SK-N-SH treated with all-trans-retinoic acid at 6 μM for 48 hours (cell line): ENCODE results near the gene RFPL1.

ENCODE experiments used
- ATAC-seq: fragments of 200-7000 bp; cut with Tn5 transposase; 3 replicates; pipeline ENCODE4 v1.9.1; 2020; ENCODE audit warnings: mild to moderate bottlenecking, moderate library complexity
- BACH2 ChIP-seq: fragments of 250-450 bp; sonication (Bioruptor Pico); IDR thresholded peaks from 2 replicates; pipeline ENCODE4 v1.9.0; 2021; ENCODE audit warnings: mild to moderate bottlenecking, borderline replicate concordance
- CREB5 ChIP-seq: fragments of 250-450 bp; sonication (Bioruptor Pico); IDR thresholded peaks from 2 replicates; pipeline ENCODE4 v1.5.1; 2020; ENCODE audit warnings: low read depth, mild to moderate bottlenecking, moderate library complexity
- CSDC2 ChIP-seq: fragments of 250-450 bp; sonication (Bioruptor Pico); IDR thresholded peaks from 2 replicates; pipeline ENCODE4 v1.5.0; 2020; ENCODE audit warnings: mild to moderate bottlenecking, moderate library complexity
- CSRNP3 ChIP-seq: fragments of 250-450 bp; sonication (Bioruptor Pico); IDR thresholded peaks from 2 replicates; pipeline ENCODE4 v1.5.1; 2021; ENCODE audit warnings: mild to moderate bottlenecking, moderate library complexity
- ESRRG ChIP-seq: fragments of 250-450 bp; sonication (Bioruptor Pico); IDR thresholded peaks from 2 replicates; pipeline ENCODE4 v1.6.1; 2021; ENCODE audit warnings: mild to moderate bottlenecking
- GLIS3 ChIP-seq: fragments of 250-450 bp; sonication (Bioruptor Pico); IDR thresholded peaks from 2 replicates; pipeline ENCODE4 v1.5.0; 2020; ENCODE audit warnings: mild to moderate bottlenecking, moderate library complexity
- OSR1 ChIP-seq: fragments of 250-450 bp; sonication (Bioruptor Pico); IDR thresholded peaks from 2 replicates; pipeline ENCODE4 v1.8.0; 2022; ENCODE audit warnings: moderate library complexity, mild to moderate bottlenecking, inconsistent platforms
- PATZ1 ChIP-seq: fragments of 250-450 bp; sonication (Bioruptor Pico); IDR thresholded peaks from 2 replicates; pipeline ENCODE4 v1.8.0; 2020; ENCODE audit warnings: mild to moderate bottlenecking, moderate library complexity, borderline replicate concordance
- POU6F1 ChIP-seq: fragments of 250-450 bp; sonication (Bioruptor Pico); IDR thresholded peaks from 2 replicates; pipeline ENCODE4 v1.8.0; 2021; ENCODE audit warnings: low read depth, mild to moderate bottlenecking, moderate library complexity, borderline replicate concordance
- RARB ChIP-seq: fragments of 250-450 bp; sonication (Bioruptor Pico); IDR thresholded peaks from 2 replicates; pipeline ENCODE4 v1.8.0; 2021; ENCODE audit warnings: mild to moderate bottlenecking, moderate library complexity
- SNAI2 ChIP-seq: fragments of 250-450 bp; sonication (Bioruptor Pico); IDR thresholded peaks from 2 replicates; pipeline ENCODE4 v1.5.0; 2020; ENCODE audit warnings: mild to moderate bottlenecking, moderate library complexity
- TOX ChIP-seq: fragments of 250-450 bp; sonication (Bioruptor Pico); IDR thresholded peaks from 2 replicates; pipeline ENCODE4 v1.8.0; 2021; ENCODE audit warnings: mild to moderate bottlenecking, moderate library complexity, borderline replicate concordance
- TSHZ2 ChIP-seq: fragments of 250-450 bp; sonication (Bioruptor Pico); IDR thresholded peaks from 2 replicates; pipeline ENCODE4 v1.5.0; 2020; ENCODE audit warnings: mild to moderate bottlenecking, moderate library complexity
- ZC3H10 ChIP-seq: fragments of 250-450 bp; sonication (Bioruptor Pico); IDR thresholded peaks from 2 replicates; pipeline ENCODE4 v1.5.1; 2021; ENCODE audit warnings: mild to moderate bottlenecking, moderate library complexity
- ZFP3 ChIP-seq: fragments of 250-450 bp; sonication (Bioruptor Pico); IDR thresholded peaks from 2 replicates; pipeline ENCODE4 v1.5.0; 2020; ENCODE audit warnings: mild to moderate bottlenecking, moderate library complexity
- ZFP30 ChIP-seq: fragments of 450-650 bp; formaldehyde crosslinking; IDR thresholded peaks from 2 replicates; pipeline ENCODE4 v1.5.0; 2022; ENCODE audit warnings: mild to moderate bottlenecking, moderate library complexity
- ZNF565 ChIP-seq: fragments of 450-650 bp; formaldehyde crosslinking; conservative IDR thresholded peaks from 2 replicates; pipeline ENCODE4 v1.5.0; 2020; ENCODE audit warnings: low read depth, mild to moderate bottlenecking, moderate library complexity
- ZNF70 ChIP-seq: fragments of 450-650 bp; formaldehyde crosslinking; IDR thresholded peaks from 2 replicates; pipeline ENCODE4 v1.5.0; 2020; ENCODE audit warnings: mild to moderate bottlenecking, moderate library complexity
- ZNF8 ChIP-seq: fragments of 450-650 bp; formaldehyde crosslinking; IDR thresholded peaks from 2 replicates; pipeline ENCODE4 v1.5.0; 2020; ENCODE audit warnings: mild to moderate bottlenecking, moderate library complexity

The RFPL1 gene

GRCh38 chr22:29477723-29478318 is 39.4 kb downstream of the RFPL1 start:
- TF ChIP-seq POU6F1 (no peak), CSRNP3 (CRISPR knock-in tag) (no peak), CREB5 (CRISPR knock-in tag) (no peak), BACH2 (CRISPR knock-in tag) (no peak), ESRRG (CRISPR knock-in tag) (no peak), TSHZ2 (CRISPR knock-in tag) (no peak), PATZ1 (CRISPR knock-in tag) (no peak), ZNF565 (CRISPR knock-in tag) (no peak), ZFP30 (CRISPR knock-in tag) (no peak), CSDC2 (CRISPR knock-in tag) (no peak), SNAI2 (CRISPR knock-in tag) (no peak), OSR1 (CRISPR knock-in tag) (no peak), ZNF70 (CRISPR knock-in tag) (no peak), ZFP3 (CRISPR knock-in tag) (no peak), RARB (no peak), ZNF8 (no peak), ZC3H10 (CRISPR knock-in tag) (no peak), TOX (no peak)
- no peak for ATAC-seq

- ATAC-seq: peak; percentile 52
- TF ChIP-seq ZNF70 (CRISPR knock-in tag): no peak
- TF ChIP-seq CSDC2 (CRISPR knock-in tag): 0 out of 2 replicates have a peak, but pooled peaks have one; percentile 17
Measured at GRCh38 chr22:29478326-29479276, 40.2 kb downstream of the RFPL1 start.

- ATAC-seq: no peak
- TF ChIP-seq GLIS3 (CRISPR knock-in tag): no peak
- TF ChIP-seq POU6F1: no peak
- TF ChIP-seq CSRNP3 (CRISPR knock-in tag): no peak
- TF ChIP-seq PATZ1 (CRISPR knock-in tag): no peak
- no peak for TF ChIP-seq ZNF8
- TF ChIP-seq RARB: no peak
Measured at GRCh38 chr22:29479417-29480261, 41.3 kb downstream of the RFPL1 start, which contains the start of gene NEFH. Gene NEFH, plus strand, starts transcription at chr22:29480218. Its CDS starts 45 bp downstream, at chr22:29480263.
